Keratinocyte (primary cell): ENCODE data around the gene CDT1. TPM values are rescaled to one million over a fixed set of nuclear protein-coding genes. Genes with fewer than 3 reads are reported as not detected.

Experiments
- DNase-seq: peaks from one replicate; pipeline ENCODE4 v3.0.0-alpha.2; 2011; ENCODE audit warnings: low read depth, missing footprints, low spot score
- FAIRE-seq: peaks from 2 replicates; lab custom pipeline; 2011; peaks lifted over from hg19 to GRCh38; lab: Jason Lieb, UNC
- H2AFZ ChIP-seq: 2 replicates; pipeline ENCODE4 v1.6.0; 2012; ENCODE audit warnings: low read length, control low read depth, inconsistent platforms; ENCODE audit not compliant: control insufficient read depth
- H3K27ac ChIP-seq: 2 replicates; pipeline ENCODE4 v1.5.1; 2011; ENCODE audit warnings: low read length; ENCODE audit not compliant: control insufficient read depth, insufficient read depth
- H3K27me3 ChIP-seq: 3 replicates; pipeline ENCODE4 v1.6.0; 2011; ENCODE audit warnings: low read length; ENCODE audit not compliant: control insufficient read depth, insufficient read depth; ENCODE audit errors: extremely low read depth
- H3K36me3 ChIP-seq, 2 experiments: 2 replicates in 1 of 2; 3 replicates in 1 of 2; pipeline ENCODE4 v1.5.1; 2011; ENCODE audit warnings: low read length in 2 of 2, mild to moderate bottlenecking in 1 of 2; ENCODE audit not compliant: control insufficient read depth in 2 of 2, insufficient read depth in 2 of 2; ENCODE audit errors: extremely low read depth in 1 of 2
- H3K4me1 ChIP-seq: 3 replicates; pipeline ENCODE4 v1.5.1; 2011; ENCODE audit warnings: low read length; ENCODE audit not compliant: control insufficient read depth, insufficient read depth; ENCODE audit errors: extremely low read depth
- H3K4me2 ChIP-seq: 3 replicates; pipeline ENCODE4 v1.6.0; 2011; ENCODE audit warnings: low read depth, low read length; ENCODE audit not compliant: control insufficient read depth, insufficient read depth; ENCODE audit errors: extremely low read depth
- H3K4me3 ChIP-seq, 3 experiments: fragments of 200-600 bp in 1 of 3; sonication (generic) in 1 of 3; 2 replicates in 2 of 3; 3 replicates in 1 of 3; pipeline ENCODE4 v1.5.1; 2011 to 2016; ENCODE audit warnings: low read length in 3 of 3, mild to moderate bottlenecking in 3 of 3, control low read depth in 2 of 3, inconsistent platforms in 1 of 3, low read depth in 1 of 3, mixed read lengths in 1 of 3, mixed run types in 1 of 3, moderate library complexity in 1 of 3; ENCODE audit not compliant: control insufficient read depth in 2 of 3, insufficient read depth in 2 of 3; ENCODE audit errors: extremely low read depth in 1 of 3
- H3K79me2 ChIP-seq: 2 replicates; pipeline ENCODE4 v1.6.0; 2012; ENCODE audit warnings: low read length; ENCODE audit not compliant: control insufficient read depth, insufficient read depth
- H3K9ac ChIP-seq: 3 replicates; pipeline ENCODE4 v1.6.0; 2011; ENCODE audit warnings: low read length; ENCODE audit not compliant: control insufficient read depth, insufficient read depth; ENCODE audit errors: extremely low read depth
- H3K9me1 ChIP-seq: 3 replicates; pipeline ENCODE4 v1.6.0; 2011; ENCODE audit warnings: low read length; ENCODE audit not compliant: control insufficient read depth, insufficient read depth; ENCODE audit errors: extremely low read depth
- H3K9me3 ChIP-seq: 2 replicates; pipeline ENCODE4 v1.5.1; 2012; ENCODE audit warnings: low read depth, low read length; ENCODE audit not compliant: control insufficient read depth
- H4K20me1 ChIP-seq: 3 replicates; pipeline ENCODE4 v1.6.0; 2011; ENCODE audit warnings: low read length; ENCODE audit not compliant: control insufficient read depth, insufficient read depth; ENCODE audit errors: extremely low read depth
- CTCF ChIP-seq, 3 experiments: IDR thresholded peaks in 1 of 3; conservative IDR thresholded peaks in 1 of 3; optimal IDR thresholded peaks in 1 of 3; 2 replicates in 2 of 3; 3 replicates in 1 of 3; pipeline versions ENCODE3 to v1.5.1; 2011; ENCODE audit warnings: low read length in 3 of 3, mild to moderate bottlenecking in 3 of 3, moderate library complexity in 2 of 3, control low read depth in 1 of 3, inconsistent platforms in 1 of 3; ENCODE audit not compliant: insufficient read depth in 2 of 3; ENCODE audit errors: extremely low read depth in 1 of 3
- EZH2 ChIP-seq: IDR thresholded peaks from one replicate; pipeline ENCODE4 v1.6.1; 2012; ENCODE audit warnings: inconsistent platforms, mild to moderate bottlenecking, low read length, moderate library complexity
- dilution Hi-C: fragments of 300-500 bp; cut with MboI; formaldehyde crosslinking; loops from one replicate; pipeline ENCODE4 v1.7.0; 2020; ENCODE audit warnings: low sequenced_read_pairs; ENCODE audit not compliant: extremely low pct_ligation_motif_present
- polyA plus RNA-seq, 5 experiments: library from polyadenylated mRNA; depleted of rRNA in 3 of 5; stranded (reverse) in 3 of 5; stranded (forward) in 1 of 5; unstranded in 1 of 5; fragments of >200 nt; gene quantifications; 1 replicate in 1 of 5; 2 replicates in 3 of 5; 3 replicates in 1 of 5; pipeline versions ENCODE4 v1.2.1 to v1.2.3, GENCODE V29; 2011 to 2012; ENCODE audit warnings: missing spikeins in 2 of 5, low read depth in 1 of 5, low replicate concordance in 1 of 5

Gene CDT1
- polyA plus RNA-seq, 1 donor (not counting 4 experiments of a cell fraction or from before 2014, with no cell fraction given) = 2.0 TPM

- peaks cover 8% of the 10 kb centered on the region for H3K9me1 ChIP-seq
- peaks cover 29% of the 10 kb centered on the region for H3K4me1 ChIP-seq
- FAIRE-seq = no peak
- no peak overlapping the region for H3K4me3 ChIP-seq
- H3K36me3 ChIP-seq = peaks cover 29 to 30% of the 10 kb centered on the region in 2 experiments
- dilution Hi-C loops = loop anchor here (25.0 kb wide), 1 partner anchor 101 kb away; the partner anchor contains the start of genes CYBA and MVD
- no peak overlapping the region for H3K4me2 ChIP-seq
- H2AFZ ChIP-seq = no peak overlapping the region
- no peak overlapping the region for H3K9ac ChIP-seq
- no peak for DNase-seq
- H3K9me3 ChIP-seq = no peaks in the 10 kb centered on the region
- no peak overlapping the region for H3K27ac ChIP-seq
- no peak for TF ChIP-seq EZH2
- TF ChIP-seq CTCF (optimal IDR thresholded peaks at IDR 0.05 in 1 of 3, IDR thresholded peaks at IDR 0.05 in 1 of 3, conservative IDR thresholded peaks at IDR 0.05 in 1 of 3; ENCODE audit: extremely low read depth in 1 of 3, insufficient read depth in 2 of 3, low read length in 3 of 3) = no peak
- peaks cover 49% of the 10 kb centered on the region for H4K20me1 ChIP-seq
- H3K27me3 ChIP-seq = no peaks in the 10 kb centered on the region
- peaks cover 95% of the 10 kb centered on the region for H3K79me2 ChIP-seq
Observed at GRCh38 chr16:88762941-88763340, 40.6 kb upstream of the CDT1 start.

GRCh38 chr16:88763502-88764053 is 40.0 kb upstream of the CDT1 start:
- peaks cover 95% of the 10 kb centered on the region for H3K79me2 ChIP-seq
- peaks cover 54% of the 10 kb centered on the region for H4K20me1 ChIP-seq
- H3K9me3 ChIP-seq = no peaks in the 10 kb centered on the region
- no peak overlapping the region for H3K27ac ChIP-seq
- H3K27me3 ChIP-seq = no peaks in the 10 kb centered on the region
- DNase-seq = no peak
- no peak for TF ChIP-seq CTCF (optimal IDR thresholded peaks at IDR 0.05 in 1 of 3, IDR thresholded peaks at IDR 0.05 in 1 of 3, conservative IDR thresholded peaks at IDR 0.05 in 1 of 3; ENCODE audit: extremely low read depth in 1 of 3, insufficient read depth in 2 of 3, low read length in 3 of 3)
- no peak overlapping the region for H2AFZ ChIP-seq
- no peak overlapping the region for H3K9ac ChIP-seq
- H3K4me3 ChIP-seq = no peak overlapping the region
- H3K9me1 ChIP-seq = peaks cover 8% of the 10 kb centered on the region
- FAIRE-seq = no peak
- no peak overlapping the region for H3K4me2 ChIP-seq
- H3K4me1 ChIP-seq = peaks cover 29% of the 10 kb centered on the region
- peaks cover 27 to 28% of the 10 kb centered on the region in 2 experiments for H3K36me3 ChIP-seq
- dilution Hi-C loops = loop anchor here (25.0 kb wide), 1 partner anchor 101 kb away; the partner anchor contains the start of genes CYBA and MVD
